ENCODE measurements around the gene PMIS2. TPM values are rescaled to one million over a fixed set of nuclear protein-coding genes. Genes with fewer than 3 reads are reported as not detected.
"Not testable (repeated sequence)": the region's sequence is repeated elsewhere in the genome, so short reads cannot be mapped to it uniquely, and the experiment has no call there.

Gene PMIS2
- total RNA-seq, 1 donor from 2014 or later: not detected

GRCh38 chr19:35596366-35596999, 10.5 kb downstream of the PMIS2 start:
- Mint-ChIP-seq H3K27ac (no peak overlapping the region), H3K4me3 (no peak overlapping the region), H3K27me3 (peaks cover 30% of the 10 kb centered on the region), H3K4me1 (ENCODE audit: unreplicated experiment) (no peaks in the 10 kb centered on the region), H3K9me3 (no peaks in the 10 kb centered on the region), H3K36me3 (no peaks in the 10 kb centered on the region)
- no peak for TF ChIP-seq CTCF (conservative IDR thresholded peaks at IDR 0.05)
- DNase-seq (ENCODE audit: extremely low spot score, unreplicated experiment): no peak

- Mint-ChIP-seq H3K9me3 (no peaks in the 10 kb centered on the region), H3K27me3 (peaks cover 20% of the 10 kb centered on the region)
These were observed 16.0 kb downstream of the PMIS2 start for GRCh38 chr19:35601971-35602370.

GRCh38 chr19:35604436-35604835, 18.5 kb downstream of the PMIS2 start:
- DNase-seq (ENCODE audit: extremely low spot score, unreplicated experiment); H3K4me3 Mint-ChIP-seq; H3K36me3 Mint-ChIP-seq; H3K27ac Mint-ChIP-seq; H3K9me3 Mint-ChIP-seq; H3K4me1 Mint-ChIP-seq (ENCODE audit: unreplicated experiment); H3K27me3 Mint-ChIP-seq: not testable (repeated sequence)

More at GRCh38 chr19:35601971-35602370, 16.0 kb downstream of the PMIS2 start:
- H3K4me1 Mint-ChIP-seq (ENCODE audit: unreplicated experiment): no peaks in the 10 kb centered on the region
- H3K36me3 Mint-ChIP-seq: no peaks in the 10 kb centered on the region
- no peak overlapping the region for H3K4me3 Mint-ChIP-seq
- no peak overlapping the region for H3K27ac Mint-ChIP-seq
- no peak for TF ChIP-seq CTCF (conservative IDR thresholded peaks at IDR 0.05)
- no peak for DNase-seq (ENCODE audit: extremely low spot score, unreplicated experiment)

- not testable (repeated sequence) for H3K36me3 Mint-ChIP-seq; H3K4me1 Mint-ChIP-seq (ENCODE audit: unreplicated experiment); H3K9me3 Mint-ChIP-seq; H3K27ac Mint-ChIP-seq; H3K4me3 Mint-ChIP-seq; H3K27me3 Mint-ChIP-seq; DNase-seq (ENCODE audit: extremely low spot score, unreplicated experiment)
These were observed 21.2 kb downstream of the PMIS2 start for GRCh38 chr19:35607170-35607569.

- Mint-ChIP-seq H3K4me3 (no peak overlapping the region), H3K9me3 (peaks cover 8% of the 10 kb centered on the region), H3K27me3 (no peaks in the 10 kb centered on the region), H3K4me1 (ENCODE audit: unreplicated experiment) (peaks cover 5% of the 10 kb centered on the region), H3K27ac (no peak overlapping the region), H3K36me3 (no peaks in the 10 kb centered on the region)
- TF ChIP-seq CTCF (conservative IDR thresholded peaks at IDR 0.05): no peak
- DNase-seq (ENCODE audit: extremely low spot score, unreplicated experiment): no peak
These were observed 21.7 kb downstream of the PMIS2 start for GRCh38 chr19:35607661-35608060.

- H3K4me1 Mint-ChIP-seq (ENCODE audit: unreplicated experiment): peaks cover 5% of the 10 kb centered on the region
- no peak overlapping the region for H3K27ac Mint-ChIP-seq
- no peak for TF ChIP-seq CTCF (conservative IDR thresholded peaks at IDR 0.05)
- peaks cover 8% of the 10 kb centered on the region for H3K9me3 Mint-ChIP-seq
- H3K4me3 Mint-ChIP-seq: no peak overlapping the region
- no peaks in the 10 kb centered on the region for H3K27me3 Mint-ChIP-seq
- DNase-seq (ENCODE audit: extremely low spot score, unreplicated experiment): no peak
- H3K36me3 Mint-ChIP-seq: no peaks in the 10 kb centered on the region
These were observed 22.3 kb downstream of the PMIS2 start for GRCh38 chr19:35608251-35608650.

Measured in type B pancreatic cell (in vitro differentiated cells).